ENCODE measurements around the gene LHX5.

Gene LHX5

DNA sequence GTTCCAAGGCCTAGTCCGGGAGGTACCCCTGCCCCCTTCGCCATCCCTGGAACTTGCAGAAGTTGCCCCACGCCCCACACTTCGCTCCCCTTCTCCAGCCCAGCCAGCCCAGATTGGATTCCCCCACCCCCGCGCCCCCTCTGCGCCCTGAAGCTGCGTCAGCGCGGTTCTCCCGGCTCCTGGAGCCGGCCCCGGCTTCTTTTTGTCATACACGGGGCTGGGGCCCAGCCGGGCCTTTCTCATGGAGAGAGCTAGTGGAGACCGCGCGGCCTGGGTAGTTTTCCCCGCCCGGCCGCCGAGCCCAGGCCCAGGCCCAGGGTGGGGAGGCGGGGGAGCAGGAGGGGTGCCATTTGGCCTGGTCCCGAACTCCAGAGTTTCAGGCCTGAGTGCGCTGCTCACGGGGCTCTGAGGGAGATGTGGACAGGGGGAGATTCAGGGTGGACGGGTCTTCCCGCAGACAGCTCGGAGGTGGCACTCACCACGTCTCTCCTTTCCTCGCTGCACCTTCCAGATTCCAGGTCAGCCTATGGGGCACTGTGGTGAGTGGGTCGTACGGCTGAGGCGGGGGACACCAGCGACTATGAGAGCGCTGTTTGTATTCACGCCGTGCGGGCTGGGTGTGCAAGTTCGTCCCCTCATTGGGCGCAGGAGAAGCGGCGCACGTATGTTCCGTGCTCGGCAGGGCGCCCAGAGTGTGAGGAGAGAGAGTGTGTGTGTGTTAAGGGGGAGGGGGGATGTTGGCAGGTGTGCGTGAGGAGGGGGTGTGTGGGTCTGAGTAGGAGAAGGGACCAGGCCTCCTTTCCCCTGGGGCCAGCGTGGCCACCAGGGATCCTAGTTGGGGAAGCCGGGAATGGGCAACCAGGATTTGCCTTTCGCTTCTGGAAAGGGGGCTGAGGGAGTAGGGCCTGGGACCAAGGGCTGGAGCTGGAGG is 785 bp upstream of the LHX5 start:
- no peaks in the 10 kb centered on the region for H3K9me3 ChIP-seq (ENCODE audit: control insufficient read depth, low read length)
- DNase-seq = no peak
- no peak overlapping the region for H3K4me3 ChIP-seq (ENCODE audit: insufficient read depth, low read depth, low read length, poor library complexity, severe bottlenecking)
- no peak overlapping the region for H3K27ac ChIP-seq (ENCODE audit: insufficient read depth, low read length, poor library complexity, severe bottlenecking)
- peaks cover 71% of the 10 kb centered on the region for H3K27me3 ChIP-seq (replicated peaks; ENCODE audit: control insufficient read depth, insufficient read depth, low read length, poor library complexity, severe bottlenecking)
- H3K36me3 ChIP-seq (ENCODE audit: control insufficient read depth, insufficient read depth, low read length) = no peaks in the 10 kb centered on the region
- H3K4me1 ChIP-seq (ENCODE audit: control insufficient read depth, insufficient read depth, low read length, poor library complexity, severe bottlenecking) = peaks cover 8% of the 10 kb centered on the region

DNA sequence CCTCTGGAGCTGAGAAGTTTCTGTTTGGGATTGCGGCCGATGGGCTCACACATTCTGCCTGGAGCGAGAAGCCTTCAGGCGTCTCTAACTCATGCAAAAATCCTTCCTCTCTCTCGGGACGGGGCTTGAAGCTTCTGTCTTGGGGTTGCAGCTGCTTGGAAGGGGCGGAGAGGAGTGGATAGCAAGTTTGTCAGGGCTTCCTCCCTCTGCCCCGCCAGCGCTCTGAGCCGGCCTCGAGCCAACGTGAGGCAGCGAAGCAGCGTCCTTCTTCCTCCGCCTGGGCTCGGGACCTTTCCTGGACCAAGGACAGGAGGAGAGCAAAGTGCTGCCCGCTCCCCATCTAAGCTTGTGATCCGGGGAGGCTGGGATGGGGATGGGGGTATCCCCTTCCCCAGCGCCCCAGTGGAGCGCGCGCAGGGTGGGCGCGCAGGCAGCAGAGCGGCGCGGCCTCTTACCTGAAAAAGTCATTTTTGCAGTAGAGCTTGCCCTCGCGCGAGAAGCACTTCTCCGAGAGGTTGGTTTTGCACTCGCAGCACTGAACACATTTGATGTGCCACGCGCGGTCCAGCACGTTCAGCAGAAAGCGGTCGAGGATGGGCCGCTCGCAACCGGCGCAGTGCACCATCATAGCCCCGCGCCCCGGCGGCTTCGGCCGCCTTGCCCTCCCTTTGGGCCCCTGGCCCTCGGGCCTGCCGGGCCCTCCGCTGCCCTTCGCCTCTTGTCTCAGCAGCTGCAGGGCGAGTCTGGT is 626 bp downstream of the LHX5 start:
- DNase-seq = no peak
- H3K9me3 ChIP-seq (ENCODE audit: control insufficient read depth, low read length) = no peaks in the 10 kb centered on the region
- no peaks in the 10 kb centered on the region for H3K36me3 ChIP-seq (ENCODE audit: control insufficient read depth, insufficient read depth, low read length)
- H3K4me3 ChIP-seq (ENCODE audit: insufficient read depth, low read depth, low read length, poor library complexity, severe bottlenecking) = no peak overlapping the region
- H3K4me1 ChIP-seq (ENCODE audit: control insufficient read depth, insufficient read depth, low read length, poor library complexity, severe bottlenecking) = peaks cover 13% of the 10 kb centered on the region
- H3K27me3 ChIP-seq (replicated peaks; ENCODE audit: control insufficient read depth, insufficient read depth, low read length, poor library complexity, severe bottlenecking) = peaks cover 76% of the 10 kb centered on the region
- no peak overlapping the region for H3K27ac ChIP-seq (ENCODE audit: insufficient read depth, low read length, poor library complexity, severe bottlenecking)

GRCh38 chr12:113469949-113470743 is 1.5 kb downstream of the LHX5 start:
- H3K9me3 ChIP-seq (ENCODE audit: control insufficient read depth, low read length) = no peaks in the 10 kb centered on the region
- H3K4me3 ChIP-seq (ENCODE audit: insufficient read depth, low read depth, low read length, poor library complexity, severe bottlenecking) = no peak overlapping the region
- DNase-seq = no peak
- H3K36me3 ChIP-seq (ENCODE audit: control insufficient read depth, insufficient read depth, low read length) = no peaks in the 10 kb centered on the region
- H3K4me1 ChIP-seq (ENCODE audit: control insufficient read depth, insufficient read depth, low read length, poor library complexity, severe bottlenecking) = peaks cover 14% of the 10 kb centered on the region
- H3K27ac ChIP-seq (ENCODE audit: insufficient read depth, low read length, poor library complexity, severe bottlenecking) = no peak overlapping the region
- peaks cover 76% of the 10 kb centered on the region for H3K27me3 ChIP-seq (replicated peaks; ENCODE audit: control insufficient read depth, insufficient read depth, low read length, poor library complexity, severe bottlenecking)

- no peak for DNase-seq
- Histone ChIP-seq H3K4me1 (ENCODE audit: control insufficient read depth, insufficient read depth, low read length, poor library complexity, severe bottlenecking) (peaks cover 20% of the 10 kb centered on the region), H3K36me3 (ENCODE audit: control insufficient read depth, insufficient read depth, low read length) (no peaks in the 10 kb centered on the region), H3K9me3 (ENCODE audit: control insufficient read depth, low read length) (no peaks in the 10 kb centered on the region), H3K27ac (ENCODE audit: insufficient read depth, low read length, poor library complexity, severe bottlenecking) (no peak overlapping the region), H3K4me3 (ENCODE audit: insufficient read depth, low read depth, low read length, poor library complexity, severe bottlenecking) (no peak overlapping the region), H3K27me3 (replicated peaks; ENCODE audit: control insufficient read depth, insufficient read depth, low read length, poor library complexity, severe bottlenecking) (peaks cover 73% of the 10 kb centered on the region)
These were observed 2.3 kb downstream of the LHX5 start for GRCh38 chr12:113469224-113469948.

DNA sequence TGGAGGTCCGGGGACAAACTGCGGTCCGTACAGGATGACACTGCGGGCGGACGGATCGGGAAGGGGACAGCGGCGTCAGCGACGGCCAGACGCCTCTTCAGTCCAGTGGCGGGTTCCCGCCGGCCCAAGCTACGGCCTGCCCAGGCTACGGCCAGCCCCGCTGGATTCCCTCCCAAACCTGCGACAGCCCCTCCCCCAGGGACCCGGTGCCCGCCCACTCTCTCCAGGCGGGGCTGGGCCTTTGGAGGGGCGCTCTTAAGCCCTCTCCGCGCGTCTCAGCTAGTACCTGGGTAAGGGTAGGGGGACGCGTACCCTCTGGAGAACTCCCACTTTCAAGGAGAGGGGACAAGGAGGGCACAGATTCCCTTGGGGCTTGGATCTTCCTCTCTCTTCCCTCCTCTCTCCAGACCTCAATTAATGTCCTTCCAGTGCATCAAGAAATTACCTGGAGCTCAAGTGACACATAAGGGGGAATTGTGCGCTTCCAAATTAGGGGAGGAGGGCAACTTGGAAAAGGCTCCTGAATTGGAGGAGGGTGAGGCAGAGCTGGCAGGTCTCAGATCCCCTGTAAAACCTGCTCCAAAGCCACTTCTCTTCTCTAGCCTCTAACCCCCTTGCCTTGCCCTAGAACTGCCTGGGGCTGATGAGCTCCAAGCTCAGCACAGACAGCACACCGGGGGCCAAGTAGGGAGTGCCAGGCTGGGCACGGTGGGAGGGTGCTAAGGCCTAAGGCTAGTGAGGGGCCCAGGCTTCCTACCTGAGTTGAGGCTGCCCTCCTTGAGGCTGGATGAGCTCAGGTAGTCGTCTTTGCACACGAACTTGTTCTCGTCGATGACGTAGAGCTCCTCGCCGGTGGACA is 3.1 kb downstream of the LHX5 start:
- Histone ChIP-seq H3K27ac (ENCODE audit: insufficient read depth, low read length, poor library complexity, severe bottlenecking) (no peak overlapping the region), H3K4me3 (ENCODE audit: insufficient read depth, low read depth, low read length, poor library complexity, severe bottlenecking) (no peak overlapping the region), H3K27me3 (replicated peaks; ENCODE audit: control insufficient read depth, insufficient read depth, low read length, poor library complexity, severe bottlenecking) (peaks cover 73% of the 10 kb centered on the region), H3K4me1 (ENCODE audit: control insufficient read depth, insufficient read depth, low read length, poor library complexity, severe bottlenecking) (peaks cover 26% of the 10 kb centered on the region), H3K9me3 (ENCODE audit: control insufficient read depth, low read length) (no peaks in the 10 kb centered on the region), H3K36me3 (ENCODE audit: control insufficient read depth, insufficient read depth, low read length) (no peaks in the 10 kb centered on the region)
- DNase-seq = no peak

- H3K4me3 ChIP-seq (ENCODE audit: insufficient read depth, low read depth, low read length, poor library complexity, severe bottlenecking) = no peak overlapping the region
- no peaks in the 10 kb centered on the region for H3K9me3 ChIP-seq (ENCODE audit: control insufficient read depth, low read length)
- peaks cover 33% of the 10 kb centered on the region for H3K4me1 ChIP-seq (ENCODE audit: control insufficient read depth, insufficient read depth, low read length, poor library complexity, severe bottlenecking)
These were observed 3.9 kb downstream of the LHX5 start for GRCh38 chr12:113467502-113468364.

DNA sequence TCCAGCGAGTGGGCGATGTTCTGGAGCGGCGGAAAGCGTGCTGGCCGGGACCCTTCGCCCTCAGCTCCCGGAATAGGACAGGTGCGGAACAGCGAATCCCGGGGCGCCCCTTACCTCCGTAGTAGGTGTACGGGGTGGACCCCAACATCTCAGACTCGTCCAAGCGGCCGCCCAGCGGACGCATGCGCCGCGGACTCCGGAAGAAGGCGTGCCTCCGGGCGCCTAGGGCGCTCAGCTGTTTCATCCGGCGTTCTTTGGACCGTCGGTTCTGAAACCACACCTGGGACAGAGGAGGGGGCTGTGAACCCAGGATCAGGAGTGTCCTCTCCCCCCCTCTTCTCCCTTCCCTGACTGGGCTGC is 4.5 kb downstream of the LHX5 start:
- Histone ChIP-seq H3K4me3 (ENCODE audit: insufficient read depth, low read depth, low read length, poor library complexity, severe bottlenecking) (no peak overlapping the region), H3K4me1 (ENCODE audit: control insufficient read depth, insufficient read depth, low read length, poor library complexity, severe bottlenecking) (peaks cover 33% of the 10 kb centered on the region), H3K27me3 (replicated peaks; ENCODE audit: control insufficient read depth, insufficient read depth, low read length, poor library complexity, severe bottlenecking) (peaks cover 70% of the 10 kb centered on the region), H3K36me3 (ENCODE audit: control insufficient read depth, insufficient read depth, low read length) (no peaks in the 10 kb centered on the region), H3K27ac (ENCODE audit: insufficient read depth, low read length, poor library complexity, severe bottlenecking) (no peak overlapping the region), H3K9me3 (ENCODE audit: control insufficient read depth, low read length) (no peaks in the 10 kb centered on the region)
- DNase-seq = no peak

More at GRCh38 chr12:113467502-113468364, 3.9 kb downstream of the LHX5 start:
- Histone ChIP-seq H3K36me3 (ENCODE audit: control insufficient read depth, insufficient read depth, low read length) (no peaks in the 10 kb centered on the region), H3K27me3 (replicated peaks; ENCODE audit: control insufficient read depth, insufficient read depth, low read length, poor library complexity, severe bottlenecking) (peaks cover 76% of the 10 kb centered on the region), H3K27ac (ENCODE audit: insufficient read depth, low read length, poor library complexity, severe bottlenecking) (no peak overlapping the region)
- no peak for DNase-seq

DNA sequence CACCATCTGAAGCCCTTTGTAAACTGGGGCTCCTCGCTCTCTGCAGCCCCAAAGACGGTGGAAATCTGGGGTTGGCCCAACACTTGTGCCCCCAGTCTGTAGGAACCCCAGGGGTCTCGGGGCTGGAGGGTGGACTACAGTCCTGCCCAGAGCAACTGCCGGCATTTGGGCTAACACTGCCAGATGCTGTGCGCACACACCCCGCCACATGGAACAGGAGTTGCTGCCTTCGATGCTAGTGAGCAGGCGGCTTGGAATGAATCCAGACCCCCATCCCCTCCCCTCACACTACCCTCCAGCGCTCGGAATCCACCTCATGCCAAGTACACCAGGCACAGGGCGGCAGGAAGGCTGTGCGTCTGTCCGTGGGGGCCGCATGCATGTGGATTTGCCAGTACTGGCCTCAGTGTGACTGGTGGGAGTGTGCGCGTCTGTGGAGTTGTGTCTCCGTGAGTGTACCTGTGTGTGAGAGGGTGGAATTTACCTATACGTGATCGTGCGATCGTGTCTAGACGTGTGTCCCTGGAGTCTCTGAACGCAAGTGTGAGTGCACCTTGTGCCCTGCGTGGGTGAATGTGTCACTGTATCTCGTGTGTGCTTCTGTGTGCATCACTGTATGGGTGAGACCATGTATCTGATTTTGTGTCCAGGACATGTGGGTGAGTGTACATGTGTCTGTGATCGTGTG is 5.1 kb downstream of the LHX5 start:
- Histone ChIP-seq H3K36me3 (ENCODE audit: control insufficient read depth, insufficient read depth, low read length) (no peaks in the 10 kb centered on the region), H3K27me3 (replicated peaks; ENCODE audit: control insufficient read depth, insufficient read depth, low read length, poor library complexity, severe bottlenecking) (peaks cover 68% of the 10 kb centered on the region), H3K4me1 (ENCODE audit: control insufficient read depth, insufficient read depth, low read length, poor library complexity, severe bottlenecking) (peaks cover 33% of the 10 kb centered on the region), H3K9me3 (ENCODE audit: control insufficient read depth, low read length) (no peaks in the 10 kb centered on the region), H3K4me3 (ENCODE audit: insufficient read depth, low read depth, low read length, poor library complexity, severe bottlenecking) (no peak overlapping the region), H3K27ac (ENCODE audit: insufficient read depth, low read length, poor library complexity, severe bottlenecking) (no peak overlapping the region)
- no peak for DNase-seq
